Activated naive CD8-positive, alpha-beta T cell treated with anti-CD3 and anti-CD28 coated beads for 36 hours (primary cell): ENCODE results near the gene HPS4. TPM values are rescaled to one million over a fixed set of nuclear protein-coding genes. Genes with fewer than 3 reads are reported as not detected.

Source experiments
- DNase-seq: peaks from one replicate; pipeline ENCODE4 v3.0.0; 2021
- H3K27ac Mint-ChIP-seq: one replicate; pipeline ENCODE4 v1.8.0; 2022; ENCODE audit warnings: mild to moderate bottlenecking, moderate library complexity, mixed read lengths
- H3K27me3 Mint-ChIP-seq: one replicate; pipeline ENCODE4 v1.8.0; 2022; ENCODE audit warnings: mild to moderate bottlenecking, mixed read lengths
- H3K36me3 Mint-ChIP-seq: one replicate; pipeline ENCODE4 v1.8.0; 2021; ENCODE audit warnings: mild to moderate bottlenecking, mixed read lengths
- H3K4me1 Mint-ChIP-seq: one replicate; pipeline ENCODE4 v1.8.0; 2021; ENCODE audit warnings: mixed read lengths
- H3K4me3 Mint-ChIP-seq: one replicate; pipeline ENCODE4 v1.8.0; 2022; ENCODE audit warnings: mild to moderate bottlenecking, moderate library complexity, mixed read lengths
- H3K9me3 Mint-ChIP-seq: one replicate; pipeline ENCODE4 v1.8.0; 2022; ENCODE audit warnings: mixed read lengths
- total RNA-seq, 2 experiments: library from RNA; stranded (reverse); gene quantifications; one replicate each; pipeline ENCODE4 v1.2.3, GENCODE V29; 2021

The HPS4 gene
- total RNA-seq, 2 experiments from 2014 or later = 46.9 to 51.3 TPM

DNA sequence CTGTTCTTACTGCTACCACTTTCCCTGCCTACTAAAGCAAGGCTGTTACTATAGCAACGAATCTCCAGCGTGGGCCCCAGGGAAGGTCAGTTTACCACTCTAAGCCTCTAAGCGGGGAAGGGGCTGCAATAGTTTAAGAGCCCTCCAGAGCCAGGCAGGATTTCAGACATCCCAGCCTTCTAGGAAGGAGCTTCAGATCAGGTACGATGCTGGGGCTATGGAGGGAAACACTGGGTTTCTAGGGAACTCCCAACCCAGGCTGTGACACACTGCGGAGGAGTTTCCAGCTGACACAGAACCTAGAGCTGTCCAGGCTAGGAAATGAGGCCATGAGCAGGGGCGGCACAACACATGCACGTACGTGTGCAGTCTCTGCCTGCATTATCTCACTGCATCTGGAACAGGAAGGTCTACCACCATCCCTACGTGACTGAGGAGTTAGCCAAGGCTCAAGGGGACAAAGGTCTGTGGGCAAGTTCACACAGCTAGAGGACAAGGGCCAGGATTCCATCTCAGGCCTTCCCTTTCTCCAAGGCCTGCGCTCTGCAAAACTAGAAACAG lies 20.4 kb downstream of the HPS4 start:
- DNase-seq = no peak
- H3K27me3 Mint-ChIP-seq = no peaks in the 10 kb centered on the region
- no peak overlapping the region for H3K4me3 Mint-ChIP-seq
- H3K36me3 Mint-ChIP-seq = peaks cover 15% of the 10 kb centered on the region
- no peak overlapping the region for H3K27ac Mint-ChIP-seq
- H3K4me1 Mint-ChIP-seq = peaks cover 4% of the 10 kb centered on the region
- H3K9me3 Mint-ChIP-seq = no peaks in the 10 kb centered on the region

DNA sequence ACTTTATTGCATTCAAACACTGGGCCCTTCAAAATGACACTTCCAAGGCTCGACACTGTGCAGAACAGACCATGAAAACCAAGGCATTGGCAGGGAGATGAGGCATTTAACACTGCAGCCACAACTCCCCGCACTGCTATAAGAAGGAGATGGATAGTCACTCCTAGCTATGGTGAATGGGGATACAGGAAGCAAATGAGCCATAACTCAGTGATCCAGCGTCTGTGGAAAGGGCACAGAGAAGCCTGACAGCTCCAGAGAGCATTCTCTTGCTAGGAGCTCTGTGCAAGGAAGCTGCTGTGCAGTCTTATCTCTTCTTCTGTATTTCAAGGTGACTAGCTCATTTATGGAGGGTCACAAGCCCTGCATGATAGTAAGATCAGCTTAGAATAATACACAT lies 20.9 kb downstream of the HPS4 start:
- H3K4me3 Mint-ChIP-seq = no peak overlapping the region
- DNase-seq = no peak
- H3K4me1 Mint-ChIP-seq = peaks cover 4% of the 10 kb centered on the region
- H3K27me3 Mint-ChIP-seq = no peaks in the 10 kb centered on the region
- H3K9me3 Mint-ChIP-seq = no peaks in the 10 kb centered on the region
- peaks cover 14% of the 10 kb centered on the region for H3K36me3 Mint-ChIP-seq
- H3K27ac Mint-ChIP-seq = no peak overlapping the region

DNA sequence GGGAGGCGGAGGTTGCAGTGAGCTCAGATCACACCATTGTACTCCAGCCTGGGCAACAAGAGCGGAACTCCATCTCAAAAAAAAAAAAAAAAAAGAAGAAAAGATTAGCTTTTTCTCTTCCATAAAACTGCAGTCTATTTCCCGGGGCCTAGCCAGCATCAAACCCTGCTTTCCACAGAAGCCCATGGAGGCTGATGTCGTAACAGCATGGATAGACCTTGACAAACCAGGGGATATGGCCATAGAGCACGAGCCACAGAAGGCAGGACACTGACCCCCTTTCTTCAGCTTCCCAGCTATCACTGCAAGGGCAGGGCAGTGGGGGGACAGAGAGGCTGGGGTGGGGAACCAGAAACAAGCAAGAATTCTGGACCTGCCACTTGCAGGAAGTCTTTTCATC lies 21.5 kb downstream of the HPS4 start:
- no peak for DNase-seq
- H3K36me3 Mint-ChIP-seq = peaks cover 17% of the 10 kb centered on the region
- no peak overlapping the region for H3K4me3 Mint-ChIP-seq

DNA sequence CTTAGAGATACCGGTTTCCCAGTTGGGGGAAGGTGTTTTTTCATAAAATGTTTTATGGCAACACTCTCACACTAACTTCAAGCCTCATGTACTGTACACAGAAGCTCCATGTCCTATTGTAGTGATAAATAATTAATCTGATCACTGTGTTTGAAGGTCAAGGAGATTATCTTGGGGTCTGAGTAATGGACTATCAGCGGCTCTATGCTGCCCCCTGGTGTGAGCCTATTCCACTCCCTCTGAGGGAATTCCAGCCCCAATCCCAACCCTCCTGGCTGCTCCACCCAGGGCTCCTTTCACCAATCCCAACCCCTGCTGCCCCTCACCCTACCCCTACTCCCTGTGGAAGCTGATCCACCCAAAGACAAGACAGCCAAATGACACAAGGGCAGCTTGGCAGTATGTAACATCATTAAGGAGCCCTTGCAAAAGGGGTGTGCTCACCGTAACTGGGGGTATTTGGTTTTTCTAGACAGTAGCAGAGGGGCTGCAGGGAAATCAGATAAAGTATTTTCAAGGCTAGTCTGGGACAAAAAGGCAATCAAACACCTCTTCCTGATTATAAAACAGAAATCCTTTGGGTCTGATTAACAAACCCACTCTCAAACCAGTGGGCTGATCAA lies 22.3 kb downstream of the HPS4 start:
- no peaks in the 10 kb centered on the region for H3K27me3 Mint-ChIP-seq
- peaks cover 17% of the 10 kb centered on the region for H3K36me3 Mint-ChIP-seq
- no peak overlapping the region for H3K27ac Mint-ChIP-seq
- peak; percentile 18 for DNase-seq
- H3K9me3 Mint-ChIP-seq = no peaks in the 10 kb centered on the region
- H3K4me1 Mint-ChIP-seq = peaks cover 4% of the 10 kb centered on the region
- H3K4me3 Mint-ChIP-seq = no peak overlapping the region

More for the DNA sequence above, 21.5 kb downstream of the HPS4 start:
- no peaks in the 10 kb centered on the region for H3K9me3 Mint-ChIP-seq
- no peak overlapping the region for H3K27ac Mint-ChIP-seq
- no peaks in the 10 kb centered on the region for H3K27me3 Mint-ChIP-seq
- H3K4me1 Mint-ChIP-seq = peaks cover 4% of the 10 kb centered on the region

GRCh38 chr22:26460202-26460601 lies 23.4 kb downstream of the HPS4 start:
- no peaks in the 10 kb centered on the region for H3K9me3 Mint-ChIP-seq
- no peak for DNase-seq
- H3K4me1 Mint-ChIP-seq = peaks cover 4% of the 10 kb centered on the region
- no peak overlapping the region for H3K27ac Mint-ChIP-seq
- H3K4me3 Mint-ChIP-seq = no peak overlapping the region
- H3K36me3 Mint-ChIP-seq = peaks cover 21% of the 10 kb centered on the region
- no peaks in the 10 kb centered on the region for H3K27me3 Mint-ChIP-seq

- no peaks in the 10 kb centered on the region for H3K27me3 Mint-ChIP-seq
- no peak for DNase-seq
- no peaks in the 10 kb centered on the region for H3K9me3 Mint-ChIP-seq
- peaks cover 18% of the 10 kb centered on the region for H3K36me3 Mint-ChIP-seq
- H3K4me1 Mint-ChIP-seq = peaks cover 4% of the 10 kb centered on the region
- H3K4me3 Mint-ChIP-seq = no peak overlapping the region
- H3K27ac Mint-ChIP-seq = no peak overlapping the region
These were observed 25.8 kb downstream of the HPS4 start for GRCh38 chr22:26457661-26458272.

DNA sequence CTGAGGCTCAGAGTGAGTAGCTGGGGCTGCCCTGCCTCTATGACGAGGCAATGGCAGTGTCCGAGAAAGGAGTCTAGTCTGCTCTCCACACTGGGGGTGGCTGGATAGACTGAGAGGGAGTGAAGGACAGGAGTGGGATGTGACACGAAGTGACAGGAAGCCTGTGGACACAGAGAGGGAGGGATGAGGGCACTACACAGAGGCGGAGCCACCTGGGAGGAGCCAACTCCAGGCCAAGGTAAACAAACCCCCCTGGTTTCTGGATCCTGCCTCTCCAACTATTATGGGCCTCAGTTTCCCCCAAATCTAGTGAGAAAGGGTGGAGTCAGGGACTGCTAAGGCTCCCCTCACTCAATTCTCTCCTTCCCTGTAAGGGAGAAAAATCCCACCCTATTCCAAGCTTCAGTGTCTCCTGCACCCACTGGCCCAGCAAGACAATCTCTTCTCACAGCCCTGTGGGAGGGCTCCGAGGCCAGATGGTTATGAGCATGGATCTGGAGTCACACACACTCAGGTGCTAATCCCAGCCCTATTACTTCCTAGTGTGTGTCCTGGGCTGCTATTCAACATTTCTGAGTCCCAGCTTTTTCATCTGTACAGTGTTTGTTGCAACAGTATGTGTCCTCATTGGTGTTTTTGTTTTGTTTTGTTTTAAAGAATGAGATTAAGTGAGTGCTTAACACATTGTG lies 29.6 kb downstream of the HPS4 start:
- Mint-ChIP-seq H3K9me3 (no peaks in the 10 kb centered on the region), H3K4me3 (no peak overlapping the region), H3K4me1 (peaks cover 2% of the 10 kb centered on the region), H3K27ac (no peak overlapping the region), H3K36me3 (peaks cover 19% of the 10 kb centered on the region), H3K27me3 (no peaks in the 10 kb centered on the region)
- no peak for DNase-seq

DNA sequence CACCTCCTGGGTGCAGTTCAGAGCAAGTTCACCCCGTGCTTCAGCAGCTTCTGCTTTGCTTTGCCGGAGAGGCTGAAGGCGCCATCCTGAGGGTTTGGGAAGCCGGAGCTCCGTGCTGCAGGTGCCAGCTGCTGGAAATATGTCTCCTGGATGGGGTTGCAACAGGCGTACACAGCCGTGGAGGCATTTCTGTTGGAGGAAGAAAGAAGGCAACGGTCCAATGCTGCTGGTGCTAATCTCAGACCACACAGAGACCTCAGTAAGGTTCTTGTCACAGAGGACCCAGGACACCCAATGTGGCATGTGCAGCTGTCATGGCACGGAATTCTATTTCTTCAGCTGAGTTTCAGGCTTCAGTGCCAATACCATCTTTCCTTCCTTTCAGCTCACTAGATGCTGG lies 30.4 kb downstream of the HPS4 start:
- Mint-ChIP-seq H3K4me3 (no peak overlapping the region), H3K9me3 (no peaks in the 10 kb centered on the region), H3K4me1 (peaks cover 2% of the 10 kb centered on the region), H3K27ac (no peak overlapping the region), H3K36me3 (peaks cover 17% of the 10 kb centered on the region), H3K27me3 (no peaks in the 10 kb centered on the region)
- DNase-seq = no peak

DNA sequence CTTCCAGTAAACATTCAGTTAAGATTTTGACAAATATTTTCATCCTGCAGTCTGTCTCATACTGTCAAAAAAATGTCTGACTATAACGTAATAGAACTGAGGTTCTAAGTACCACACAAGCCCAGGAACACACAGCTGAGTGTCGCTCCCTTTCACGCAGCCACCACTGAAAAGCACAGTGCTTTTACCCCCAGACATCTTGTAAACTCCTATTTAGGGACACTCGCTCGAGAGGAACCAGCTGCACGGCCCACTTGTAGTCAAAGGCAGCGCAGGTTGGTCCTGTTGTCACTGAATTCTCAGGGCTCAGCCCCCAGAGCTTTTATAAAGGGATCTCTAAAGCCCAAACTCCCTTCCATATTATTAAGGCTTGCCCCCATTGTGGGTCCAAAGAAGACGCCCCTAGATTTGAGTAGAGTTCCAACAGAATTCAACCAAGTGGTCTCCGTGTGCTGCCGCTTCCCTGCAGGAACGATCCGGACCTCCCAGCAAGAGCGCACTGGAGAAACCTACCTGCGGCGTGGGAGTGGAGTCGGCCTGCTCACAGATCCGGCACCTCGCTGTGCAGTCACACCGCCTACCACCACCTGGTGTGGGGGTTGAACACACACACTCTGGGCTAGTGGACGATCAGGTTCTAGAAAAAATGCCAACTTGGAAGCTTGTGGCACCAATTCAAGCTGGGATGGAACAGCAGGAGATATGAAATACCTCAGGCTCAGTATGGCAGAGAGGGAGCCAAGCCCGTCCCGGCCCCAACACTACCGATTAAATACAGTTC lies 31.2 kb downstream of the HPS4 start:
- Mint-ChIP-seq H3K27me3 (no peaks in the 10 kb centered on the region), H3K36me3 (peaks cover 13% of the 10 kb centered on the region), H3K27ac (no peak overlapping the region)

GRCh38 chr22:26450453-26451185 lies 33.0 kb downstream of the HPS4 start:
- Mint-ChIP-seq H3K36me3 (peaks cover 5% of the 10 kb centered on the region), H3K4me1 (peaks cover 2% of the 10 kb centered on the region), H3K27ac (no peak overlapping the region), H3K9me3 (no peaks in the 10 kb centered on the region), H3K27me3 (no peaks in the 10 kb centered on the region), H3K4me3 (no peak overlapping the region)
- DNase-seq = no peak

More for the DNA sequence above, 31.2 kb downstream of the HPS4 start:
- DNase-seq = no peak
- H3K4me3 Mint-ChIP-seq = no peak overlapping the region
- H3K9me3 Mint-ChIP-seq = no peaks in the 10 kb centered on the region
- H3K4me1 Mint-ChIP-seq = peaks cover 2% of the 10 kb centered on the region

DNA sequence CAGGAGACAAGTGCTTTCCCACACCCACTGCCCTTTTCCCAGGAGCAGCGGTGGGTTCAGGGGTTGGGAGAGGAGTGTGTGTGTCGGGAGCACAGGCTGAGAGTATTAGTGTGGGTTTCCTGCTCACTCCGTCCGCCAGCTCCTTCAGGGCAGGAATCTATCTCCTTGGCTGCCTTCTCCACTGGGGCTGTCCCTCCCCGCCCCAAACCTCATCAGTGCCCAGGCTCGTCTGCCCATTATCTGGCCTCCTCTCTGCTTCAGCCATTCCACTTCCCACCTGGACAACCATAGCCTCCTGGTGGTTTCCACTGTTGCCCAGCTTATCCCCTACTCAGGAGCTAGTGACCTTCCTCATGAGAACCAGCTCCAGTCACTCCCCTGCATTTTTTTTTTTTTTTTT lies 34.6 kb downstream of the HPS4 start:
- Mint-ChIP-seq H3K27ac (no peak overlapping the region), H3K4me1 (peaks cover 2% of the 10 kb centered on the region), H3K27me3 (no peaks in the 10 kb centered on the region), H3K4me3 (no peak overlapping the region), H3K9me3 (no peaks in the 10 kb centered on the region), H3K36me3 (peaks cover 10% of the 10 kb centered on the region)
- DNase-seq = no peak

DNA sequence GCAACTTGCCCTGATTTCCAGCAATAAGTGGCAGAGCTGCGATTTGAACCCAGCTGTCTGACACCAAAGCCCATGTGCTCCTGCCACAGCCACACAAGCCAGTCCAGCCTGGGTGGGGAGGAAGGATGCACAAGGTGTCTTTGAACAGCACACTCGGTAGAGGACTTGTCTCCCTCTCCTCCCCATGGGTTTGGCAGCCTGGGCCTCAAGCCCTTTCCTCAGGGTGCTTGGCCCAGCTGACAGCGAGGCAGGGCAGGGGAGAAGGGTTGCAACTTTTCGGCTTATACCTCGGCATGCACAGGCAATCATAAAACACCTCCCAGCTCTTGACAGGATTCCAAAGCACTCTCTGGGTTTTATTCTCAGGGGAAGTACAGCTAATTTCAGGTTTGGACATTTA lies 35.2 kb downstream of the HPS4 start:
- H3K27me3 Mint-ChIP-seq = no peaks in the 10 kb centered on the region

GRCh38 chr22:26447584-26448329 lies 35.8 kb downstream of the HPS4 start:
- no peak overlapping the region for H3K27ac Mint-ChIP-seq

More for the DNA sequence above, 35.2 kb downstream of the HPS4 start:
- Mint-ChIP-seq H3K4me3 (no peak overlapping the region), H3K36me3 (peaks cover 10% of the 10 kb centered on the region), H3K4me1 (peaks cover 2% of the 10 kb centered on the region), H3K9me3 (no peaks in the 10 kb centered on the region), H3K27ac (no peak overlapping the region)
- DNase-seq = no peak

More at GRCh38 chr22:26447584-26448329, 35.8 kb downstream of the HPS4 start:
- Mint-ChIP-seq H3K4me1 (peaks cover 2% of the 10 kb centered on the region), H3K27me3 (no peaks in the 10 kb centered on the region), H3K36me3 (peaks cover 13% of the 10 kb centered on the region), H3K9me3 (no peaks in the 10 kb centered on the region), H3K4me3 (no peak overlapping the region)
- no peak for DNase-seq
